GM21390 (cell line): Measurements from ENCODE around the gene ANKRD55.
"Not testable (repeated sequence)": the region's sequence is repeated elsewhere in the genome, so short reads cannot be mapped to it uniquely, and the experiment has no call there.

ENCODE experiments used
- ATAC-seq: cut with Tn5 transposase; IDR thresholded peaks from one replicate; pipeline ENCODE4 v1.9.1; 2021; ENCODE audit not compliant: unreplicated experiment

Gene ANKRD55

DNA sequence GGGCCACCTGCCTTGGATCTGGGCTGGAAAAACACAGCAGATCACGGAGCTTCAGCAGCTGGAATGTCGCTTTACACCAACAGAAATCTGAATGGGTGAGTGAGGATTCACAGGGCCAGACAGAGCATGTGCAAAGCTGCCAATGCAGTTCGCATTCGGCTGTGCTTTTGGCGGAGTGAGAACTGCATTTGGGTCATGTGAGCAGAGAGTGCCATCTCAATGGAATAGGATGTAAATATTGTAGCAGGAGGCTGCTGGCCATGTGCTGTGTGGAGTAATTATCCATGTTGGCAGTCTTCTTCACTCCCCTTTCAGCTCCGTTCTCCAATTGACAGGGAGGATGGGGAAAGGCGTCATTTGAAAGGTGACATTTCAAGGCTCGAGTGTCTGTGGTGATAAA, at the start of gene ANKRD55:
ANKRD55 (minus strand) TSS at position 101 of the 400 bp plus-strand sequence. CDS start 417 bp downstream, outside the sequence.
- no peak for ATAC-seq

DNA sequence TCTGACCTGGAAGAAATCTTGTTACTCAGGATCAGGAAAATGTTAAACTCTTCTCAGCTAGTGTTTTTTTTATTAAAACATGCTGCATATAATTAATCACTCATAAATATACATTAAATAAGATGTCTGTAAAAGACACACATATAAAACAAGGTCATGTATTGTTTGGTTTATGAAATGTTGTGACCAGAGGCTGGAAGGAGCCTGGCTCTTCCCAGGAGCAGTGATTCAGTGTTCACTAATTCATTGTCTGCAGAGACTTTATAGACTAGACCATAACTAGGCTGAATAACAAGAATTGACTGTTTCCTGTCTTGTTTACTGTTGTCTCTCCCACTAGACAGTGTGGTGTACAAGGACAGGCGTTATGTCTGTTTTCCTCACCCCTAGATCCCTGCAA, 49.1 kb upstream of the ANKRD55 start:
- no peak for ATAC-seq

DNA sequence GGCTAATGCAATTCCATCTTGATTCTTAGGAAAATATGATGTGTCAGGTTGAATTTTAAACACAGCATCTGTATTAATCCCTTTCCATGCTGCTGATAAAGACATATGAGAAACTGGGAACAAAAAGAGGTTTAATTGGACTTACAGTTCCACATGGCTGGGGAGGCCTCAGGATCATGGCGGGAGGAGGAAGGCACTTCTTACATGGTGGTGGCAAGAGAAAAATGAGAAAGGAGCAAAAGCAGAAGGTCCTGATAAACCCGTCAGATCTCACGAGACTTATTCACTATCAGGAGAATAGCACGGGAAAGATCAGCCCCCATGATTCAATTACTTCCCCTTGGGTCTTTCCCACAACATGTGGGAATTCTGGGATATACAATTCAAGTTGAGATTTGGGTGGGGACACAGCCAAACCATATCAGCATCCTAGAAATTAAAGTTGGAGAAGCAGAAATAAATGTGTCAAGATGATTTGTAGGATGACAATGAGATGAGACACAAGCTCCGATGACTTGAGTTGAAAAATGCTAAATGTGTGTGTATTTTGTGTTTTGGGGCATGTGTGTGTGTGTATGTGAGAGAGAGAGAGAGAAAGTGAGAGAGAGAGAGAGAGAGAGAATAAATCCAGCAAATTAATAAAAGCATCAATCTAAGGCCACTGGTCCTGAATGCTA, 48.5 kb upstream of the ANKRD55 start:
- ATAC-seq, result no peak

DNA sequence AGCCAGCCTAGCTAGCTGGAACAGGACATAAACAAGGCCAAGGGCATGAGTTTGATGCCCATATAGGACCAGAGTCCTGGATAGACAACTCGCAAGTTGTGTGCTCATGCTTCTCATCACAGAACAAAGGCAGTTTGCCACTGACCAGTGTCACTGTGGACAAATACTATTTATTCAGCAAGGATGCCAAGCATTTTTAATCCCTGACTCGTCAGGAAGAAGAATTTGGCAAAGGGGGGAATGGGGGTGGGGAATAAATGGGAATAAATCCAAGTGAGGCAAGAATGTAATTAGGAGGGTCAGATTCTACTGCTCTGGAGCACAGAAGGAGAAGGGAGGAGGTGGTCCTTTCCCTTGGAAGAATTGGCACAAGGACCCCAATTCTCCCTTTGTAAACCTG, 46.8 kb upstream of the ANKRD55 start:
- no peak for ATAC-seq

DNA sequence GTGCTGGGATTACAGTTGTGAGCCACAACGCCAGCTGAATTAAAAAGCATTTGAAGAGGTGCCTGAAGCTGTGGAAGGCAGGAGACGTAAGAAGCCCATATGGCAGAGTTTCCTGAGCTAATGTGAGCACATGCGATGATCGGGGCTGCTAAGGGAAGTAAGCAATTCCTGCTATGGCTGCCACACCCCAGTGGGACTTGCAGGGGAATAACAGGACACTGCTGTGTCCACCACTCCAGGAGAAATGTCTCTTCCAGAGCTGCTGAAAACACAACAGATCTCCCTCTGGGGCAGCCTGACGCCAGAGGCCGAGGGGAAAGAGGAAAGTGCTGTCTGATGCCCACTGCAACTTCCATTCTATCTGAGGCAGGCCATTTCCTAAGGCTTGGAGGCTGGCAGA, 46.2 kb upstream of the ANKRD55 start:
- no peak for ATAC-seq

DNA sequence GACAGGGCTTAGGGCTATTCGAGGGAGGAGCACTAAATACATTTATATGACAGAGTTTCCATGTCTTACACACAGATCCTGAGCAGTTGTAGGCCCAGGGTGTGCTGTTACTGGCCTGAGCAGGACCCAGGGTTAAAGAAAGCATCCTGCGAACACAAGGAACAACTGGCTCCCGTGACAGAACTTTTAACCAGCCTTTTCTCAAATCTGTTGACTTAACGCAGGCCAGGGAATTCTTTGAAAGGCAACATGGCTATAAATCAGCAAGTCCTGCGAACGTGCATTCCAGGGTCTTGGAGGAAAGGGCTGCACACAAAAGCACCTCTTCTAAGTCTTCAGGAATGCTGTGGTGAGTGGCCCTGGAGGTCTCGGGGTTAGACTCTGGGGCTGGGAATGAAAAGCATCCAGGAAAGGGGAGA, 45.2 kb upstream of the ANKRD55 start:
- no peak for ATAC-seq

DNA sequence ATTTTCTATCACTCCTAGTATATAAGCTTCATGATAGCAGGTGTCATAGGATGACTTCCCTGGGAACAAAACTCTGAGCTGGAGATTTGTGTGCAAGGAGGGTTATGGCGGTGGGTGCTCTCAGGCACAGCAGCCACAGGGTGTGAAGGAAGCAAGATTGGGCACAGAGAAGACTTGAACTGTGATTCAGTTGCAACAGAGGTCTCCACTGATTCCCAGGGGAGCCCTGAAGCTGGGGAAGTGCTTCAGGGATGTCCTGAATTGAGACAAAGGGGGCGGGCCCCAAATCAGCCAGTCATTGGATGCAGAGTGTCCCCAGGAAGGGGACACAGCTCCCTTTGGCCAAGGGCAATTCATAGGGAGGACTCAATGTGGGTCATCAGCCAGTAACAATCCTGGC, 44.4 kb upstream of the ANKRD55 start:
- ATAC-seq, result no peak

DNA sequence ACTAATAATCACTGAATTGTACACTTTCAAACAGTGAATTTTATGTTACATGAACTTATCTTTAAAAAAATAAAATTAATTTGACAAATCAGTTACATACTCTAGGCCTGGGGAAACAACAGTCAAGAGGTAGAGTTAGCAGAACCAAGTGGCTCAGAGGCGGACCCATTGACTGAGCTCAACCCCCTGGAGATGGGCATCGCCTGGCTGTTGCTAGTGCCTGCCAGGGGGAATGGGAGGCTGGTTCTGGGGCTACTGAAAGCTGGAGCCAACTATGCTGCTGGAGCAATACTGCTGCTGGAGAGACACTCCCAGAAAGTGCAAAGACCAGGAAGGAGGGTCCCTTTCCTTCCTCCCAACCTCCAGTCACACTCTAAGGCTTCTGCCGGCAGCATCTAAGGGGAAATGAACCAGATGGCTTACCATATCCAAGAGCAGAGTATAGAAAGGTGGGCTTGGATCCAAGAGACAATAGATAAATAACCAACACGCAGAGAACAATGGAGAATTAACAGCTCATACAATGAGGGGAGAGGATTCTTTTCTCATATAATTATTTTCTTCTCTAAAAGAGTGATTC, 40.3 kb upstream of the ANKRD55 start:
- ATAC-seq, result no peak

DNA sequence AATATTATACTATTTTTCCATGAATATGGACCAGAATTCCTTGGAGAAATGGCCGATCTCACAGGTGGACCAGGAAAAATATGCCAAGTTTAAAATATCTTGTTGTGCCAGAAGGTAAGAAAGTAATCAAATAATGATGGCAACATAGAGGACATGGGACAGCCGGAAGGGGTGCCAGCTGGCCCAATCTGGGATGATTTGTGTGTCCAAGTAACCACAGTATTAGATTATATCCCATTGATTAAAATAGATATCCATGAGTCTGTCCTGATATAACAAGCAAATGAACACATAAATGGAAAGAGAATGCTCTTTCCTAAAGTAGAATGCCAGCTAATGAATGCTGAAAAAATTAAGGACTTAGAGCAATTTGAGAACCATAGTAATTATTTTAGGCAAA, 39.6 kb upstream of the ANKRD55 start:
- no peak for ATAC-seq

DNA sequence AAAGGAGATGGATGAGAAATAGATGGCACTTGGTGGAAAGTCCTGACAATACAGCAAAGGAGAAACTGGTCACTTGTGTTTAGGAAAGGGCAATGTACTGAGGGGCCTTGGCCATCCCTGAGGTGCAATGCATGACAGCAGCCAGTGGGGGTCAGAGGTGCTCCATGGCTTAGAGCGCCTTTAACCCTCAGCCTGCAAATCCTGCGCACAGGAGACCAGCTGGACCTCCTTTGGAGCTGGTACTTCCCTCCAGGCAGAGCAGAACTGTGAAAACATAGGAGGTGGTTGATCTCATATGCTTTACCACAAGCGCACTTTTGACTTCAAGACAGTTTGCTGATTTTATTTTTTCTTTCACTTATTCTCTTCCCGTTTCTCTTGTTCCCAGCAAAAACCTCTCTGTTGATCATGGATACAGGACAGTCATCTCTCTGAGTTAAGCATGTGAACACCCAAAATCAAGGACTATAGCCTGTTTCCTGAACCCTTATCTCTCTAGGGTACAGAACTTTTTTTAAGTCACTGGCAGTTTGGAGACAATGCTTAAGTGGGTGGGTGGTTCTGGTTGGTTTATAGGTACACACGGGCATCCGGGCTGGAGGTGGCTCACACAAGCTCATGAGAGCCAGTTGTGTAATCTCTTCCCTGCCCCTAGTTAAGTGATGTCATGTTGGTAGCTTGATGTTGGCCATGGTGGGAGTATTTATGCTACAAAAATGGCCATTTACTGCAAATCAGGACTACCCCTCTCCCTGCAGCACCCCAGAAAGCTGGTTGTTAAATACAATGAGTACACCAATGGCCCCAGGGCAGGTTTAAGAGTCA, 37.6 kb upstream of the ANKRD55 start:
- peak; percentile 92 for ATAC-seq

DNA sequence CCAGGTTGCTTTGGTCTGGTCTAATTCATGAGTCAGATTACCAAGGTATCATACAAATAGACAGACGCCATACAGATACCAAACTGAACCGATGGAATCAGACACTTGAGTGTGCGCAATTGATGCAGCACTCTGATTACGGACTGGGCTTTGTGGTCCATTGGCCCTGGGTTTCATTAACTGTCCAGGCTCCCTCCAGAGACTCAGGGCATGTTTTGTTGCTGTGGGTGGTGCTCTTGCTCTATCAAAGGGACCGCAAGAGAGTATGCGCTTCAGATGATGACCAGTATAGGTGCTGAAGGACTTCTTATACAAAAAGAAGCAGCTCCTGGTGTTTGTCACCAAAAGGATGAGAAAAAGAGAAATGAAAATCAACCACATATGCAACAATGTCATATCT, 36.9 kb upstream of the ANKRD55 start:
- no peak for ATAC-seq

DNA sequence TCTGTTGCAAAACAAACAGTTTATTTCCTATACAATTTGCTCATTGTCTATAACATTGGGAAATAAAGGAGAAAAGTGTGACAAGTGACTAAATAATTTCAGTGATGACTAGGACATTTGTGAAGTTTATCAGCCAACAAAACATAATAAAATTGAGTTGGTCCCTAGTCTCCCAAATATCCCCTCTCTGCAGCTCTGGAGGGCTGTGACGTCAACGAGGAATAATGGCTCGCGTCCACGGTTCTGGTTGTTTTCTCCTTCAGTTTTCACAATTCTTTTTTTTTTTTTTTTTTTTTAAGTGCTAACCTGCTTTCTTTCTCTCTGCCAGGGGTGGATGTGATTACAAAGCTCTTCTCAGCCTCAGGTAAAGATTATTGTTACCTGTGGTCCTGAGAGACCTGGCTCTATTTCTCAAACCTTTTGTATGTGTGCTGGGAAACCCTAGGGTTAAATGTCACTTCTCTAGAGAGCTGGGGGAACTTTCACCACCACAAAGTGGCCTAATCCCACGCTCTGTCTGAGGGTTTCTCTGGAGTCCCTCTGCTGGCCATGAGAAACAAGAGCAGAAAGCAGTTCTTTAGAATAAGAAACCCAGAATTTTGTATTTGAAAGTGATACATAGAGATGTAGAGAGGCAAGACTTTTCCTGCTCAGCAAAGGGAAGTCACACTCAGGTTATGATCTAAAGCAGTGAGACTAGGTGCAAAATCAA, 36.2 kb upstream of the ANKRD55 start:
- ATAC-seq, result no peak

DNA sequence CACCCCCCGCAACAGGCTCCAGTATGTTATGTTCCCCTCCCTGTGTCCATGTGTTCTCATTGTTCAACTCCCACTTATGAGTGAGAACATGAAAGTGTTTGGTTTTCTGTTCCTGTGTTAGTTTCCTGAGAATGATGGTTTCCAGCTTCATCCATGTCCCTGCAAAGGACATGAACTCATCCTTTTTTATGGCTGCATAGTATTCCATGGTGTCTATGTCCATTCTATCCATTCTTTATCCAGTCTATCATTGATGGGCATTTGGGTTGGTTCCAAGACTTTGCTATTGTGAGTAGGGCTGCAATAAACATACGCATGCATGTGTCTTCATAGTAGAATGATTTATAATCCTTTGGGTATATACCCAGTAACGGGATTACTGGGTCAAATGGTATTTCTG, 35.6 kb upstream of the ANKRD55 start:
- not testable (repeated sequence) for ATAC-seq

DNA sequence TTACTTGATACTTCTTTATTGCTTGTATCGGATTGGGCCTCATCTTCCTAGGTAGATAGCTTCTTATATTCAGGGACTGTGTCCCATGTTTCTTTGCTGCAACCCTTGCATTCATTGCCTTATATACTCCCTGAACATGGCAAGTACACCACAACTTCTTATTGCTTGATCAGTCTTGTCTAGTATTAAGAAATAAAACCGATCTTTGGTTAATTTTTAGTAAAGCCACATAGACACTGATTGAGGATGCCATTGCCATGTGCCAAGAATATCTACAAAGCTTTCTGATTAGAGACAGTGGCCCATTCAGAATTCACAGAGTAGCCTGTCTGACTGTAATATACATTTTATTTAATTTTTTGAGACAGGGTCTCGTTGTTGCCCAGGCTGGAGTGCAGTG, 34.7 kb upstream of the ANKRD55 start:
- no peak for ATAC-seq

DNA sequence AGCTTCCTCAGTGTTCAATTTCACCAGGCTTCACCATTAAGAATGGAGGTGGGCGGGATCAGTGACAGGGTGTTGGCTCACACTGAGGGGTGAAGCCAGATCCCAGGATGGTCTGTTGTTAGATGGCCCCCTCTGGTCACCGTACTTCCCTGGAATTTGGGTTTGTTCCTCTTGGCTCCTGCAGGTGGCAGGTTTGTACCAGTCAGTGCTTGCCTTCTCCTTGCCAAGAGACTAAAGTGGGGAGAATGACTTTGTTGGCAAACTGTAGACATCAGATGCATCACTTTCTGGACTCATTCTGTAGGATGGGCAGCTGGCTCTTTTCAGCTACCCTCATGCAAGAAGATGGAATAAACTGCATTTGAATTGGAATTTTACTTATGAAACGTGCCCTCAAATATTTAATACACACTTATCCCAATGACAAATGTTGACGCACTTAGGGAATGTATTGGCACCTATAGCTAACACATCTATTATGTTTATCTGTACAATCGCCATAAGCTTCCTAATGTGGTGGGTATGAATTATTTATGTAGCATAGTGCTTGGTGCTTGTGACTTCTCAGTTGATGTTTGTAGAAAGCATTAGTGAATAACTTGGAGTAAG, 31.4 kb upstream of the ANKRD55 start:
- no peak for ATAC-seq

DNA sequence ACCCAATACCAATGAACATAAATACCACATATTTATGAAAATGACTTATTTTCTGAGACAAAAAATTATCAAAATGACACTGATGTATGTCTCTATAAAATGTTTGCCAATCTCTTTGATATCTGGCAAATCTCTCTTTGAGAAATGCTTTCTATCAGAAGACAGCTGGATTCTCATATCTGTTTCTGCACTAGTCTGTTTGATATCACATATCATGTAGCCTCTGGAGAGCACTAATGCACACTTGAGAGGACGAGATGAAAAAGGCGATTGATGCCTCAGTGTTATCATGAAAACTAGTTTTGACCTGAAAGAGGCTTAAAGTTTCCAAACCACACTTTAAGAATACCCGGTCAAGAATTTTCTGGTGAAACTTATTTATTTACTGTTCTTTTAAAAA, 29.1 kb upstream of the ANKRD55 start:
- no peak for ATAC-seq

DNA sequence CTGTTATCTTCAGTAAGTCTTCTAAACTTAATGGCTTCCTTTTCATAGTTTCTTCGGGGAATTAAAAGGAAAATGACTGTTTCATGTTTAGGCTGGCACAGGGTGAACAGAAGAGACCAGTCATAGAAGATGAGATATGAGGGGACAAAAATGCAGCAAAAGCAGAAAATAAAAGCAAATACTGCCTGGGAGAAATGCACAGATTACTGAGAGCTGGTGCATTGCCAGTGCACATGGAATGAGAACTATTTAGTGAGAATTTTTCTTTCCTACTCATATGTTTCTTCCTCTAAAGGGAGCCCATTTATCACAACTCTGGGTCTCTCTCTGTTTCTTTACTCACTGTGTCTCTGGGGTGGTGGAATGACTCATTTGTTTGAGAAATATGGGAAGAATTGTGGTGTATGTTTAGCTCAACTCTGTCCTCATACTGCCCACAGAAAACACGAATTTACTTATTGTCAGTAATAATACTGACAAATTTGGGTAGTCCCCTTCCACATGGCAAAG, 25.9 kb upstream of the ANKRD55 start:
- ATAC-seq, result peak; percentile 64

DNA sequence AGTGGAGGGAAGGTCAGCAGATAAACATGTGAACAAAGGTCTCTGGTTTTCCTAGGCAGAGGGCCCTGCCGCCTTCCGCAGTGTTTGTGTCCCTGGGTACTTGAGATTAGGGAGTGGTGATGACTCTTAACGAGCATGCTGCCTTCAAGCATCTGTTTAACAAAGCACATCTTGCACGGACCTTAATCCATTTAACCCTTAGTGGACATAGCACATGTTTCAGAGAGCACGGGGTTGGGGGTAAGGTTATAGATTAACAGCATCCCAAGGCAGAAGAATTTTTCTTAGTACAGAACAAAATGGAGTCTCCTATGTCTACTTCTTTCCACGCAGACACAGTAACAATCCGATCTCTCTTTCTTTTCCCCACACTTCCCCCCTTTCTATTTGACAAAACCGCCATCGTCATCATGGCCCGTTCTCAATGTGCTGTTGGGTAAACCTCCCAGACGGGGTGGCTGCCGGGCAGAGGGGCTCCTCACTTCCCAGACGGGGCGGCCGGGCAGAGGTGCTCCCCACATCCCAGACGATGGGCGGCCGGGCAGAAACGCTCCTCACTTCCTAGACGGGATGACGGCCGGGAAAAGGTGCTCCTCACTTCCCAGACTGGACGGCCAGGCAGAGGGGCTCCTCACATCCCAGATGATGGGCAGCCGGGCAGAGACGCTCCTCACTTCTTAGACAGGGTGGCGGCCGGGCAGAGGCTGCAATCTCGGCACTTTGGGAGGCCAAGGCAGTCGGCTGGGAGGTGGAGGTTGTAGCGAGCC, 24.8 kb upstream of the ANKRD55 start:
- ATAC-seq, result not testable (repeated sequence)

DNA sequence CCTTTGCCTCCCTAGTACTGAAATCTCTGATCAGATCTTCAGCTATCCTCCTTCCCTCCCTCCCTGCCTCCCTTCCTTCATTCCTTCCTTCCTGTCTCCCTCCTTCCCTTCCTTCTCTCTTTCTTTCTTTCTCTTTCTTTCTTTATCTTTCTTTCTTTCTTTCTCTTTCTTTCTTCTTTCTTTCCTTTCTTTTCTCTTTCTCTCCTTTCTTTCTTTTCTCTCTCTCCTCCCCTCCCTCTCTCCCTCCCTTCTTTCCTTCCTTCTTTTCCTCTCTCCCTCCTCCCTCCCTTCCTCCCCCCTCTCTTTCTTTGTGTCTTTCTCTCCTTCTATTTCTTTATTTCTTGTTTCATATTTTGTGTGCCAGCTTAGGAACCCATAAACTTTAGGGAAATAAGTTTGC, 23.9 kb upstream of the ANKRD55 start:
- ATAC-seq, result no peak

DNA sequence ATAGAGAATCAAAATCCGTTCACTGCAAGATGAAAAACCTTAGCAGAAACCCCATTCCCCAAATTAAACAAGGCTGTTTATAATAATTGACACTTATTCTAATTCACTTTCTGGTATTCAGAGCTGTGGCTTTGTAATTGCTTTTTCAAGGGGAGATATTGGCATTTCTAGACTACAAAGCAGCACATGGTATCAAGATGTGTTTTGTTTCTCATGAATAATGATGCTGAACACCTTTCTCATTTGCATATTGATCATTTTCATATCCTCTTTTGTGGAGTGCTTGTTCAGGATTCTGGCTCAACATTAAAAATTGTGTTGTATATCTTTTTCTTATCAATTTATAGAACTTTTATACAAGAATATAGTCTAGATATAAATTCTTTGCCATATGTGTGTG, 22.4 kb upstream of the ANKRD55 start:
- no peak for ATAC-seq
